HepG2 (cell line): ENCODE results near the gene SLC17A9. TPM values are rescaled to one million over a fixed set of nuclear protein-coding genes. Genes with fewer than 3 reads are reported as not detected.

Source experiments
- CBX5 ChIP-seq: sonication (generic); formaldehyde crosslinking; IDR thresholded peaks from 2 replicates; pipeline ENCODE4 v1.4.0; 2020; ENCODE audit warnings: missing genetic modification reagents, borderline replicate concordance
- CHD4 ChIP-seq: fragments of 200-600 bp; sonication (generic); IDR thresholded peaks from 2 replicates; pipeline ENCODE4 v1.7.0; 2017; ENCODE audit warnings: mild to moderate bottlenecking, low read length, borderline replicate concordance
- HNRNPL ChIP-seq: fragments of 200-400 bp; formaldehyde crosslinking; IDR thresholded peaks from 2 replicates; pipeline ENCODE4 v1.6.1; 2017; ENCODE audit warnings: mild to moderate bottlenecking, low read depth, low read length
- KDM6A ChIP-seq: IDR thresholded peaks from 2 replicates; pipeline ENCODE4 v1.6.1; 2016; ENCODE audit warnings: low read depth
- MAFK ChIP-seq, 2 experiments: IDR thresholded peaks in 1 of 2; conservative IDR thresholded peaks in 1 of 2; 2 replicates each; pipeline ENCODE4 v1.6.1; 2011; ENCODE audit warnings: improper control_type of control experiment in 2 of 2, low read length in 2 of 2
- SNAPC2 ChIP-seq: sonication (generic); formaldehyde crosslinking; IDR thresholded peaks from 2 replicates; pipeline ENCODE4 v1.8.1; 2022; ENCODE audit warnings: mild to moderate bottlenecking, missing genetic modification reagents
- SOX5 ChIP-seq: IDR thresholded peaks from 2 replicates; pipeline ENCODE4 v1.6.1; 2016; ENCODE audit warnings: borderline replicate concordance
- SRF ChIP-seq: IDR thresholded peaks from 2 replicates; pipeline ENCODE4 v1.6.1; 2011; ENCODE audit warnings: mild to moderate bottlenecking, low read depth, low read length, moderate library complexity
- STAG1 ChIP-seq: sonication (generic); formaldehyde crosslinking; IDR thresholded peaks from 2 replicates; pipeline ENCODE4 v1.4.0; 2020; ENCODE audit warnings: missing genetic modification reagents
- ZNF121 ChIP-seq: sonication (generic); formaldehyde crosslinking; IDR thresholded peaks from 2 replicates; pipeline ENCODE4 v1.5.0; 2020; ENCODE audit warnings: mild to moderate bottlenecking, missing genetic modification reagents
- ZNF230 ChIP-seq: sonication (generic); formaldehyde crosslinking; IDR thresholded peaks from 2 replicates; pipeline ENCODE4 v1.4.0; 2020; ENCODE audit warnings: mild to moderate bottlenecking, missing genetic modification reagents
- ZNF468 ChIP-seq: sonication (generic); formaldehyde crosslinking; IDR thresholded peaks from 2 replicates; pipeline ENCODE4 v1.8.0; 2022; ENCODE audit warnings: mild to moderate bottlenecking, moderate library complexity, missing genetic modification reagents
- polyA plus RNA-seq, 8 experiments: library from polyadenylated mRNA; depleted of rRNA in 3 of 8; stranded (reverse) in 7 of 8; unstranded in 1 of 8; fragments of >200 nt; fragmentation: Illumina TruSeq in 4 of 8; extraction: Trizol in 4 of 8; gene quantifications; 2 replicates each; pipeline versions ENCODE4 v1.2.1 to v1.2.3, GENCODE V29; 2011 to 2016; ENCODE audit warnings: low read depth in 4 of 8, missing spikeins in 1 of 8, mixed read lengths in 1 of 8; ENCODE audit not compliant: insufficient read depth in 1 of 8
- total RNA-seq, 5 experiments: library from RNA; depleted of rRNA; stranded (reverse); fragments of >200 nt; fragmentation: Illumina TruSeq; extraction: Trizol; gene quantifications; 2 replicates each; pipeline ENCODE4 v1.2.3, GENCODE V29; 2016; ENCODE audit warnings: low read depth in 1 of 5
- TF ChIP-seq, protein P1 (sequence below): sonication (generic); formaldehyde crosslinking; IDR thresholded peaks from 2 replicates; pipeline ENCODE4 v1.9.0; 2021; ENCODE audit warnings: missing genetic modification reagents, borderline replicate concordance
- TF ChIP-seq, protein P2 (sequence below): sonication (generic); formaldehyde crosslinking; IDR thresholded peaks from 2 replicates; pipeline ENCODE4 v1.5.1; 2020; ENCODE audit warnings: missing genetic modification reagents, mild to moderate bottlenecking, borderline replicate concordance
- TF ChIP-seq, protein P3 (sequence below): sonication (generic); formaldehyde crosslinking; IDR thresholded peaks from 2 replicates; pipeline ENCODE4 v1.4.0; 2020; ENCODE audit warnings: missing genetic modification reagents, borderline replicate concordance
- TF ChIP-seq, protein P4 (sequence below): sonication (generic); formaldehyde crosslinking; IDR thresholded peaks from 2 replicates; pipeline ENCODE4 v1.5.0; 2020; ENCODE audit warnings: mild to moderate bottlenecking, missing genetic modification reagents, moderate library complexity

SLC17A9 gene
- total and polyA plus RNA-seq, 2 of the 13 experiments (the other 11 are each of a cell fraction or from before 2014, with no cell fraction given) = 110 to 191 TPM

DNA sequence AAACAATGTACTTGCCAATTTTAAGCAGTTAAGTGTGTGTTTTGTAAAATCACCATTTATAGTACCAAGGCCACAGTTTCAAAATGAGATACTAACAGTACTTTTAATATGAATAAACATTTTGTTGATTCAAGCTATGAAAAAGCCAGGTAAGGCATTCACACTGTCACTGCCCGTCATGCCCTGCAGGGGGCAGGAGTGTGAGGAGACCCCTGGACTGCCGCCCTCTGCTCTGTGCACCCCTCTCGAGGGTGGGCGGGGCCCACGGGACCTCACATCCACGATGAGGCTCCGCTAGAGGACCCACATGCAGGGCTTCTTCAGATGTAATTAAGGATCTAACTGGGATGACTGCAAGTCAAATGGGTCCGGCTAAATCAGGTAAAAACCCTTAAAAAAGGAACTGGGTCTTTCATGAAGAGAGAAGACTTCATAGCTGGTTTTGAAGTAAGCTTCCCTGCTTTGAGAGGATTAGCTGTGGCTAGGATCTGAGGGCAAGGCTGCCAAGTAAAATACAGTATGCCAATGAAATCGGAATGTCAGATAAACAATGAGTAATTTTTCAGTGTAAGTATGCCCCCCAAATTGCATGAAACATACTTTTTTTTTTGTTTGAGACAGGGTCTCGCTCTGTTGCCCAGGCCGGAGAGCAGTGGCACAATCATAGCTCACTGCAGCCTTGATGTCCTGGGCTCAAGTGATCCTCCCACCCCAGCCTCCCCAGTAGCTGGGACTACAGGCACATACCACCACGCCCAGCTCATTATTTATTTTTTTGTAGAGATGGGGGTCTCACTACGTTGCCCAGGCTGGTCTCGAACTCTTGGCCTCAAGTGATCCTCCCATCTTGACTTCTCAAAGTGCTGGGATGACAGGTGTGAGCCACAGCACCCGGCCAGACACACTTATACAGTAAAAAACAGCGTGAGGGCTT is 44.9 kb upstream of the SLC17A9 start (continued):
- TF ChIP-seq, protein P1, sequence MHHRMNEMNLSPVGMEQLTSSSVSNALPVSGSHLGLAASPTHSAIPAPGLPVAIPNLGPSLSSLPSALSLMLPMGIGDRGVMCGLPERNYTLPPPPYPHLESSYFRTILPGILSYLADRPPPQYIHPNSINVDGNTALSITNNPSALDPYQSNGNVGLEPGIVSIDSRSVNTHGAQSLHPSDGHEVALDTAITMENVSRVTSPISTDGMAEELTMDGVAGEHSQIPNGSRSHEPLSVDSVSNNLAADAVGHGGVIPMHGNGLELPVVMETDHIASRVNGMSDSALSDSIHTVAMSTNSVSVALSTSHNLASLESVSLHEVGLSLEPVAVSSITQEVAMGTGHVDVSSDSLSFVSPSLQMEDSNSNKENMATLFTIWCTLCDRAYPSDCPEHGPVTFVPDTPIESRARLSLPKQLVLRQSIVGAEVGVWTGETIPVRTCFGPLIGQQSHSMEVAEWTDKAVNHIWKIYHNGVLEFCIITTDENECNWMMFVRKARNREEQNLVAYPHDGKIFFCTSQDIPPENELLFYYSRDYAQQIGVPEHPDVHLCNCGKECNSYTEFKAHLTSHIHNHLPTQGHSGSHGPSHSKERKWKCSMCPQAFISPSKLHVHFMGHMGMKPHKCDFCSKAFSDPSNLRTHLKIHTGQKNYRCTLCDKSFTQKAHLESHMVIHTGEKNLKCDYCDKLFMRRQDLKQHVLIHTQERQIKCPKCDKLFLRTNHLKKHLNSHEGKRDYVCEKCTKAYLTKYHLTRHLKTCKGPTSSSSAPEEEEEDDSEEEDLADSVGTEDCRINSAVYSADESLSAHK (CRISPR knock-in tag) = no peak
- no peak for TF ChIP-seq KDM6A (CRISPR knock-in tag)
- TF ChIP-seq, protein P2, sequence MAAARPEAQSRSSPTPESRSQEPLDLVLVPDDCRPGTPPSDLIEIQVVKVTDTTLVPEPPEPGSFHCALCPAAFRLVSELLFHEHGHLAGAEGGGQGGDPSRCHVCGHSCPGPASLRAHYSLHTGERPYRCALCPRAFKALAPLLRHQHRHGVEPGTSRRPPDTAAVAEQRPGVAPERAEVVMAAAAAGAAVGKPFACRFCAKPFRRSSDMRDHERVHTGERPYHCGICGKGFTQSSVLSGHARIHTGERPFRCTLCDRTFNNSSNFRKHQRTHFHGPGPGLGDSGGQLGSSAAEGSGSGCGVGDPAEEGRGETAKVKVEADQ (CRISPR knock-in tag) = no peak
- peak; percentile 73 for TF ChIP-seq STAG1 (CRISPR knock-in tag)
- no peak for TF ChIP-seq HNRNPL
- TF ChIP-seq ZNF121 = peak; percentile 74
- TF ChIP-seq SNAPC2 (CRISPR knock-in tag) = no peak
- peak; percentile 26; the same call in 1 of the 2 replicates for TF ChIP-seq SOX5 (CRISPR knock-in tag)
- TF ChIP-seq, protein P3, sequence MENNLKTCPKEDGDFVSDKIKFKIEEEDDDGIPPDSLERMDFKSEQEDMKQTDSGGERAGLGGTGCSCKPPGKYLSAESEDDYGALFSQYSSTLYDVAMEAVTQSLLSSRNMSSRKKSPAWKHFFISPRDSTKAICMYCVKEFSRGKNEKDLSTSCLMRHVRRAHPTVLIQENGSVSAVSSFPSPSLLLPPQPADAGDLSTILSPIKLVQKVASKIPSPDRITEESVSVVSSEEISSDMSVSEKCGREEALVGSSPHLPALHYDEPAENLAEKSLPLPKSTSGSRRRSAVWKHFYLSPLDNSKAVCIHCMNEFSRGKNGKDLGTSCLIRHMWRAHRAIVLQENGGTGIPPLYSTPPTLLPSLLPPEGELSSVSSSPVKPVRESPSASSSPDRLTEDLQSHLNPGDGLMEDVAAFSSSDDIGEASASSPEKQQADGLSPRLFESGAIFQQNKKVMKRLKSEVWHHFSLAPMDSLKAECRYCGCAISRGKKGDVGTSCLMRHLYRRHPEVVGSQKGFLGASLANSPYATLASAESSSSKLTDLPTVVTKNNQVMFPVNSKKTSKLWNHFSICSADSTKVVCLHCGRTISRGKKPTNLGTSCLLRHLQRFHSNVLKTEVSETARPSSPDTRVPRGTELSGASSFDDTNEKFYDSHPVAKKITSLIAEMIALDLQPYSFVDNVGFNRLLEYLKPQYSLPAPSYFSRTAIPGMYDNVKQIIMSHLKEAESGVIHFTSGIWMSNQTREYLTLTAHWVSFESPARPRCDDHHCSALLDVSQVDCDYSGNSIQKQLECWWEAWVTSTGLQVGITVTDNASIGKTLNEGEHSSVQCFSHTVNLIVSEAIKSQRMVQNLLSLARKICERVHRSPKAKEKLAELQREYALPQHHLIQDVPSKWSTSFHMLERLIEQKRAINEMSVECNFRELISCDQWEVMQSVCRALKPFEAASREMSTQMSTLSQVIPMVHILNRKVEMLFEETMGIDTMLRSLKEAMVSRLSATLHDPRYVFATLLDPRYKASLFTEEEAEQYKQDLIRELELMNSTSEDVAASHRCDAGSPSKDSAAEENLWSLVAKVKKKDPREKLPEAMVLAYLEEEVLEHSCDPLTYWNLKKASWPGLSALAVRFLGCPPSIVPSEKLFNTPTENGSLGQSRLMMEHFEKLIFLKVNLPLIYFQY (CRISPR knock-in tag) = 0 out of 2 replicates have a peak, but pooled peaks have one; percentile 41
- TF ChIP-seq ZNF230 (CRISPR knock-in tag) = no peak
- peak; percentile 41; the same call in 1 of the 2 replicates for TF ChIP-seq CBX5 (CRISPR knock-in tag)
- no peak for TF ChIP-seq ZNF468 (CRISPR knock-in tag)
- 0 out of 4 replicates have a peak, but pooled peaks of 1 of the 2 experiments have one; percentile 13 for TF ChIP-seq MAFK (conservative IDR thresholded peaks at IDR 0.05 in 1 of 2, IDR thresholded peaks at IDR 0.05 in 1 of 2; ENCODE audit: low read length in 2 of 2)
- no peak for TF ChIP-seq SRF
- no peak for TF ChIP-seq CHD4
- TF ChIP-seq, protein P4, sequence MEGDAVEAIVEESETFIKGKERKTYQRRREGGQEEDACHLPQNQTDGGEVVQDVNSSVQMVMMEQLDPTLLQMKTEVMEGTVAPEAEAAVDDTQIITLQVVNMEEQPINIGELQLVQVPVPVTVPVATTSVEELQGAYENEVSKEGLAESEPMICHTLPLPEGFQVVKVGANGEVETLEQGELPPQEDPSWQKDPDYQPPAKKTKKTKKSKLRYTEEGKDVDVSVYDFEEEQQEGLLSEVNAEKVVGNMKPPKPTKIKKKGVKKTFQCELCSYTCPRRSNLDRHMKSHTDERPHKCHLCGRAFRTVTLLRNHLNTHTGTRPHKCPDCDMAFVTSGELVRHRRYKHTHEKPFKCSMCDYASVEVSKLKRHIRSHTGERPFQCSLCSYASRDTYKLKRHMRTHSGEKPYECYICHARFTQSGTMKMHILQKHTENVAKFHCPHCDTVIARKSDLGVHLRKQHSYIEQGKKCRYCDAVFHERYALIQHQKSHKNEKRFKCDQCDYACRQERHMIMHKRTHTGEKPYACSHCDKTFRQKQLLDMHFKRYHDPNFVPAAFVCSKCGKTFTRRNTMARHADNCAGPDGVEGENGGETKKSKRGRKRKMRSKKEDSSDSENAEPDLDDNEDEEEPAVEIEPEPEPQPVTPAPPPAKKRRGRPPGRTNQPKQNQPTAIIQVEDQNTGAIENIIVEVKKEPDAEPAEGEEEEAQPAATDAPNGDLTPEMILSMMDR (CRISPR knock-in tag) = peak; percentile 77
